Ovary (tissue), 3 donors: Measurements from ENCODE around the gene RABGAP1L.

ENCODE experiments used
- POLR2A ChIP-seq: fragments of 450-650 bp; IDR thresholded peaks from one replicate; pipeline ENCODE4 v1.6.1; 2017; ENCODE audit warnings: antibody characterized with exemption, mild to moderate bottlenecking, moderate library complexity
- TF ChIP-seq, protein P1 (sequence below), 3 donors: fragments of 450-650 bp in 2 of 3; fragments of 200-600 bp in 1 of 3; IDR thresholded peaks; one replicate each; pipeline versions ENCODE4 v1.5.1 to v1.8.0; 2016 to 2022; ENCODE audit warnings: antibody characterized with exemption in 3 of 3, mild to moderate bottlenecking in 1 of 3
- donor health status: DM: no; HTN: no; CAD: no.

DNA sequence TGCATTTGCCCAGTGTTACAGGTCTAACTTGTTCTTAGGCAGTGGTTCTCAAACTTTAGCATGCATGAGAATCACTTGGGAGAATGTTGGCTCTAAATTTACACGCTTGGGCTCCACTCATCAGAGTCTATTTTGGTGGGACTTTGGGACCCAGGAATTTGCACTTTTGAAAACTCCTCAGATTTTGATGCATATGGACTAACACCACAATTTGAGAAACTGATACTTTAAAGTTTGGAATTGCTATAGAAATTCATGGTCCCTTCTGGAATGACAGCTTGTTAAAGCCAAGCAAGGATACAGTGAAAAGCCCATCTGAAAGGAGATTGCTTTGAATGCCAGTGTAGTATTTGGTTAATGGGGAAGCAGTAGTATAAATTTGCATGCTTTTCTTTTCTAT, 320.0 kb downstream of the RABGAP1L start:
- TF ChIP-seq, protein P1, sequence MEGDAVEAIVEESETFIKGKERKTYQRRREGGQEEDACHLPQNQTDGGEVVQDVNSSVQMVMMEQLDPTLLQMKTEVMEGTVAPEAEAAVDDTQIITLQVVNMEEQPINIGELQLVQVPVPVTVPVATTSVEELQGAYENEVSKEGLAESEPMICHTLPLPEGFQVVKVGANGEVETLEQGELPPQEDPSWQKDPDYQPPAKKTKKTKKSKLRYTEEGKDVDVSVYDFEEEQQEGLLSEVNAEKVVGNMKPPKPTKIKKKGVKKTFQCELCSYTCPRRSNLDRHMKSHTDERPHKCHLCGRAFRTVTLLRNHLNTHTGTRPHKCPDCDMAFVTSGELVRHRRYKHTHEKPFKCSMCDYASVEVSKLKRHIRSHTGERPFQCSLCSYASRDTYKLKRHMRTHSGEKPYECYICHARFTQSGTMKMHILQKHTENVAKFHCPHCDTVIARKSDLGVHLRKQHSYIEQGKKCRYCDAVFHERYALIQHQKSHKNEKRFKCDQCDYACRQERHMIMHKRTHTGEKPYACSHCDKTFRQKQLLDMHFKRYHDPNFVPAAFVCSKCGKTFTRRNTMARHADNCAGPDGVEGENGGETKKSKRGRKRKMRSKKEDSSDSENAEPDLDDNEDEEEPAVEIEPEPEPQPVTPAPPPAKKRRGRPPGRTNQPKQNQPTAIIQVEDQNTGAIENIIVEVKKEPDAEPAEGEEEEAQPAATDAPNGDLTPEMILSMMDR (IDR thresholded peaks at IDR 0.05), result no peak
- no peak for TF ChIP-seq POLR2A
